Measurements from ENCODE around the gene PRKN.

DNA sequence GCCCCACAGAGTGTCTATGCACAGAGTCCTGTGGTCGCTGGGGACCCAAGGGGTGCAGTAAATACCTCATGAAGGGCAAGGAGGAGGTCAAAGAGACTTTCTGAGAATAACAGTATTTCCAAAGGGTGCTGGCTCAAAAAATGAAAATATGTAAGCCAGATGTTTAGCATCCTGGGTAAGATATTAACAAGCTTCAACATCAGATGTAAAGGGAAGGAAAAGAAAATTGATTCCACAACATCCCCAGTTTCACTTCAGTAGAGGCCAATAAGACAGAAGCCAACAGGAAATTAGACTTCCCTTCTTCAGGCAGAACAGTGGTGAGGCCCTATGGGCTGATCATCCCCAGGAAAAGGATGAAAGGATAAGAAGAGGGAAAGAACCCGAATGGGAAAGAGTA is 434.7 kb downstream of the PRKN start:
- TF ChIP-seq, protein P1, sequence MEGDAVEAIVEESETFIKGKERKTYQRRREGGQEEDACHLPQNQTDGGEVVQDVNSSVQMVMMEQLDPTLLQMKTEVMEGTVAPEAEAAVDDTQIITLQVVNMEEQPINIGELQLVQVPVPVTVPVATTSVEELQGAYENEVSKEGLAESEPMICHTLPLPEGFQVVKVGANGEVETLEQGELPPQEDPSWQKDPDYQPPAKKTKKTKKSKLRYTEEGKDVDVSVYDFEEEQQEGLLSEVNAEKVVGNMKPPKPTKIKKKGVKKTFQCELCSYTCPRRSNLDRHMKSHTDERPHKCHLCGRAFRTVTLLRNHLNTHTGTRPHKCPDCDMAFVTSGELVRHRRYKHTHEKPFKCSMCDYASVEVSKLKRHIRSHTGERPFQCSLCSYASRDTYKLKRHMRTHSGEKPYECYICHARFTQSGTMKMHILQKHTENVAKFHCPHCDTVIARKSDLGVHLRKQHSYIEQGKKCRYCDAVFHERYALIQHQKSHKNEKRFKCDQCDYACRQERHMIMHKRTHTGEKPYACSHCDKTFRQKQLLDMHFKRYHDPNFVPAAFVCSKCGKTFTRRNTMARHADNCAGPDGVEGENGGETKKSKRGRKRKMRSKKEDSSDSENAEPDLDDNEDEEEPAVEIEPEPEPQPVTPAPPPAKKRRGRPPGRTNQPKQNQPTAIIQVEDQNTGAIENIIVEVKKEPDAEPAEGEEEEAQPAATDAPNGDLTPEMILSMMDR (conservative IDR thresholded peaks at IDR 0.05; ENCODE audit: low read depth, low read length): no peak
- TF ChIP-seq EZH2 (IDR thresholded peaks at IDR 0.05; ENCODE audit: borderline replicate concordance, low read depth, low read length, poor library complexity, severe bottlenecking): no peak

Data from A673 (cell line).